Liver (tissue), 9 donors: Measurements from ENCODE around the gene CD80. TPM values are rescaled to one million over a fixed set of nuclear protein-coding genes. Genes with fewer than 3 reads are reported as not detected.

Source experiments
- DNase-seq: peaks from one replicate; pipeline ENCODE4 v3.0.0-alpha.2; 2017; ENCODE audit warnings: low spot score
- H3K27ac ChIP-seq, 2 donors: one replicate each; pipeline ENCODE4 v1.7.0; 2013; ENCODE audit warnings: inconsistent platforms in 2 of 2, low read length in 2 of 2, control low read depth in 1 of 2, low read depth in 1 of 2, mild to moderate bottlenecking in 1 of 2
- H3K27me3 ChIP-seq, 4 donors: one replicate each; pipeline versions ENCODE4 v1.6.1 to v1.7.0; 2013; ENCODE audit warnings: low read length in 3 of 4, inconsistent platforms in 1 of 4, mild to moderate bottlenecking in 1 of 4, moderate library complexity in 1 of 4; ENCODE audit not compliant: control insufficient read depth in 4 of 4, insufficient read depth in 4 of 4
- H3K36me3 ChIP-seq, 4 donors: one replicate each; pipeline versions ENCODE4 v1.6.1 to v1.7.0; 2013; ENCODE audit warnings: low read length in 3 of 4, mild to moderate bottlenecking in 3 of 4, low read depth in 1 of 4, moderate library complexity in 1 of 4; ENCODE audit not compliant: control insufficient read depth in 4 of 4, insufficient read depth in 3 of 4
- H3K4me1 ChIP-seq, 4 donors: one replicate each; pipeline versions ENCODE4 v1.6.1 to v1.7.0; 2013; ENCODE audit warnings: low read length in 3 of 4, mild to moderate bottlenecking in 3 of 4, moderate library complexity in 1 of 4; ENCODE audit not compliant: control insufficient read depth in 4 of 4, insufficient read depth in 4 of 4
- H3K4me3 ChIP-seq, 3 donors: one replicate each; pipeline versions ENCODE4 v1.6.1 to v1.7.0; 2013; ENCODE audit warnings: low read length in 3 of 3, control low read depth in 1 of 3, low read depth in 1 of 3, mild to moderate bottlenecking in 1 of 3
- H3K9ac ChIP-seq, 2 donors: one replicate each; pipeline ENCODE4 v1.7.0; 2013; ENCODE audit warnings: low read length in 2 of 2, mild to moderate bottlenecking in 2 of 2, moderate library complexity in 2 of 2, control low read depth in 1 of 2, low read depth in 1 of 2
- H3K9me3 ChIP-seq, 4 donors: one replicate each; pipeline versions ENCODE4 v1.6.1 to v1.7.0; 2013; ENCODE audit warnings: low read length in 3 of 4; ENCODE audit not compliant: control insufficient read depth in 4 of 4
- CTCF ChIP-seq: fragments of 150-350 bp; IDR thresholded peaks from 2 replicates; pipeline ENCODE4 v1.5.1; 2017; ENCODE audit warnings: improper control_type of control experiment, low read depth, low read length; ENCODE audit not compliant: missing input control
- FOXA1 ChIP-seq: IDR thresholded peaks from 2 replicates; pipeline ENCODE4 v1.6.1; 2016; ENCODE audit warnings: antibody characterized with exemption
- GABPA ChIP-seq, 2 donors: IDR thresholded peaks in 1 of 2; conservative IDR thresholded peaks in 1 of 2; 2 replicates each; pipeline ENCODE4 v1.6.1; 2016; ENCODE audit warnings: antibody characterized with exemption in 2 of 2, mild to moderate bottlenecking in 1 of 2, moderate library complexity in 1 of 2
- HNF4A ChIP-seq, 2 donors: conservative IDR thresholded peaks; 2 replicates each; pipeline ENCODE4 v1.6.1; 2016; ENCODE audit warnings: antibody characterized with exemption in 2 of 2, mild to moderate bottlenecking in 2 of 2
- JUND ChIP-seq, 2 donors: IDR thresholded peaks; 2 replicates each; pipeline ENCODE4 v1.6.1; 2016; ENCODE audit warnings: antibody characterized with exemption in 2 of 2
- RAD21 ChIP-seq, 2 donors: IDR thresholded peaks; 2 replicates each; pipeline ENCODE4 v1.6.1; 2016; ENCODE audit warnings: antibody characterized with exemption in 2 of 2, mild to moderate bottlenecking in 2 of 2
- REST ChIP-seq: IDR thresholded peaks from 2 replicates; pipeline ENCODE4 v1.6.1; 2016; ENCODE audit warnings: antibody characterized with exemption, mild to moderate bottlenecking
- RXRA ChIP-seq, 2 donors: IDR thresholded peaks; 2 replicates each; pipeline ENCODE4 v1.6.1; 2017 to 2018; ENCODE audit warnings: antibody characterized with exemption in 2 of 2, mild to moderate bottlenecking in 1 of 2
- SP1 ChIP-seq: IDR thresholded peaks from 2 replicates; pipeline ENCODE4 v1.6.1; 2018; ENCODE audit warnings: antibody characterized with exemption, mild to moderate bottlenecking
- TAF1 ChIP-seq: conservative IDR thresholded peaks from 2 replicates; pipeline ENCODE4 v1.6.1; 2016; ENCODE audit warnings: antibody characterized with exemption, mild to moderate bottlenecking
- YY1 ChIP-seq: IDR thresholded peaks from 2 replicates; pipeline ENCODE4 v1.6.1; 2016; ENCODE audit warnings: antibody characterized with exemption, mild to moderate bottlenecking
- ZBTB33 ChIP-seq: IDR thresholded peaks from 2 replicates; pipeline ENCODE4 v1.6.1; 2016; ENCODE audit warnings: antibody characterized with exemption
- WGBS: extraction: QIAGEN DNeasy Blood & Tissue Kit; methylation state at CpG from one replicate; pipeline ENCODE4 v1.1.7; 2013; 5-methylcytosine and 5-hydroxymethylcytosine counted together
- polyA plus RNA-seq, 2 donors: library from polyadenylated mRNA; stranded (reverse) in 1 of 2; unstranded in 1 of 2; fragments of 200-250 nt in 1 of 2; fragments of >200 nt in 1 of 2; fragmentation: Nextera tagmentation in 1 of 2; extraction: Ambion mirVana in 1 of 2; gene quantifications; one replicate each; pipeline versions ENCODE4 v1.2.1 to v1.2.3, GENCODE V29; 2013 to 2015
- total RNA-seq, 2 donors: library from RNA; depleted of rRNA; stranded (reverse); fragments of >200 nt; gene quantifications; one replicate each; pipeline ENCODE4 v1.2.3, GENCODE V29; 2014
- donor health status: healthy.
- donor health status: healthy.
- donor health status: healthy.
- donor health status: healthy.
- donor health status: healthy.

The CD80 gene
- total and polyA plus RNA-seq, 4 donors, result 0.21 to 1.5 (median 0.61) TPM

GRCh38 chr3:119562307-119562961 lies 3.0 kb upstream of the CD80 start:
- no peaks in the 10 kb centered on the region for H3K9me3 ChIP-seq
- no peaks in the 10 kb centered on the region for H3K27me3 ChIP-seq
- no peak for DNase-seq
- H3K36me3 ChIP-seq, result no peaks in the 10 kb centered on the region
- H3K4me1 ChIP-seq, result peaks cover 0 to 1% (median 0%) of the 10 kb centered on the region in 4 donors
- no peak overlapping the region for H3K4me3 ChIP-seq
- no peak overlapping the region for H3K27ac ChIP-seq
- no peak overlapping the region for H3K9ac ChIP-seq
- no peak for TF ChIP-seq RXRA (IDR thresholded peaks at IDR 0.05)
- no peak for TF ChIP-seq YY1
- TF ChIP-seq GABPA (IDR thresholded peaks at IDR 0.05 in 1 of 2, conservative IDR thresholded peaks at IDR 0.05 in 1 of 2), result no peak
- no peak for TF ChIP-seq TAF1
- no peak for TF ChIP-seq SP1
- WGBS, result 66% methylated on average over 6 of the region's 6 CpGs

GRCh38 chr3:119560160-119560559 lies 746 bp upstream of the CD80 start:
- H3K4me3 ChIP-seq, result no peak overlapping the region
- no peak overlapping the region for H3K27ac ChIP-seq
- H3K9ac ChIP-seq, result no peak overlapping the region
- TF ChIP-seq TAF1, result no peak
- TF ChIP-seq RXRA (IDR thresholded peaks at IDR 0.05), result no peak
- no peak for TF ChIP-seq REST
- no peak for TF ChIP-seq ZBTB33
- no peak for TF ChIP-seq RAD21 (IDR thresholded peaks at IDR 0.05)
- TF ChIP-seq HNF4A (conservative IDR thresholded peaks at IDR 0.05), result no peak
- no peak for TF ChIP-seq FOXA1
- no peak for TF ChIP-seq JUND (IDR thresholded peaks at IDR 0.05)
- TF ChIP-seq YY1, result no peak
- TF ChIP-seq CTCF, result no peak
- H3K36me3 ChIP-seq, result no peaks in the 10 kb centered on the region
- 89% methylated on average over 5 of the region's 5 CpGs for WGBS
- no peaks in the 10 kb centered on the region for H3K9me3 ChIP-seq
- no peaks in the 10 kb centered on the region for H3K27me3 ChIP-seq
- H3K4me1 ChIP-seq, result peaks cover 0 to 1% (median 0%) of the 10 kb centered on the region in 4 donors
- no peak for DNase-seq
